Neural crest cell (in vitro differentiated cells): ENCODE results near the gene HVCN1. TPM values are rescaled to one million over a fixed set of nuclear protein-coding genes. Genes with fewer than 3 reads are reported as not detected.
"Not testable (repeated sequence)": the region's sequence is repeated elsewhere in the genome, so short reads cannot be mapped to it uniquely, and the experiment has no call there.

ENCODE experiments used
- DNase-seq: peaks from one replicate; pipeline ENCODE4 v3.0.0; 2021; ENCODE audit warnings: low read depth, mixed read lengths, low spot score
- H3K27ac Mint-ChIP-seq: one replicate; pipeline ENCODE4 v1.8.0; 2021; ENCODE audit warnings: mild to moderate bottlenecking, mixed read lengths; ENCODE audit not compliant: unreplicated experiment
- H3K27me3 Mint-ChIP-seq: 2 replicates; pipeline ENCODE4 v1.8.0; 2021; ENCODE audit warnings: low read depth, mild to moderate bottlenecking, mixed read lengths
- H3K36me3 Mint-ChIP-seq: 2 replicates; pipeline ENCODE4 v1.8.0; 2021; ENCODE audit warnings: low read depth, mild to moderate bottlenecking, mixed read lengths
- H3K4me1 Mint-ChIP-seq: 2 replicates; pipeline ENCODE4 v1.8.0; 2021; ENCODE audit warnings: mixed read lengths
- H3K4me3 Mint-ChIP-seq: one replicate; pipeline ENCODE4 v1.8.0; 2021; ENCODE audit warnings: mild to moderate bottlenecking, mixed read lengths
- H3K9me3 Mint-ChIP-seq: 2 replicates; pipeline ENCODE4 v1.8.0; 2021; ENCODE audit warnings: mixed read lengths
- total RNA-seq: library from RNA; stranded (reverse); gene quantifications from 2 replicates; pipeline ENCODE4 v1.2.1, GENCODE V29; 2021
- TF ChIP-seq, protein P1 (sequence below): fragments of 200-600 bp; sonication (generic); conservative IDR thresholded peaks from 2 replicates; pipeline ENCODE4 v1.5.0; 2021; ENCODE audit warnings: antibody characterized with exemption, mild to moderate bottlenecking

HVCN1 gene
- total RNA-seq, 1 donor from 2014 or later: 3.8 TPM

DNA sequence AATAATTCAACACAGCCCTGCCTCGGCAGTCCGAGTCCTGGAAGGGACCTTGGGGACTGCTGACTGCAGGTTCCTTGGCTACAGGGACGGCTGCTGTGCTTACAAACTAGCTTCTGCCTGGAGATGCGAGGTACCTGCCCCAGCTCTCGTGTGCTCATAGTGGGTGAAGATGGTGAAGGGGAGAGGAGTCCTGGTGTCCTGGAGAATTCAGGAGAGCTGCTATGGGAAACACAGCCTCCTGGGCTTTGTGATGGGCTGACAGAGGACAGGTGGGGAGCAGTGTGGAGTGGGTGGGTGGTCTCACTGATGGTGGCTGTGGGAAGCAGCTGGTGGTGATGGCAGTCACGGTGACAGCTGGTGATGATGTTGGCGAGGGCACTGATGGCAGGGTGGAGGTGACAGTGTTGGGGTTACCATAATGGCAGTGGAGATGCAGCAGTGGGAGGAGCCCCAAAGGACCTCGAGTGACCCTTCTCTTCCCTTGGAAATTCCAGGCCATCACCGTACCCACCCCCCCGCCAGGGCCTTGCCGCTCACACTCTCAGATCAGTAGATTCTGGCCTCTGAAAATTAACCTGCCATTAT lies 32.8 kb downstream of the HVCN1 start:
- no peak for DNase-seq
- H3K36me3 Mint-ChIP-seq: peaks cover 7% of the 10 kb centered on the region
- TF ChIP-seq, protein P1, sequence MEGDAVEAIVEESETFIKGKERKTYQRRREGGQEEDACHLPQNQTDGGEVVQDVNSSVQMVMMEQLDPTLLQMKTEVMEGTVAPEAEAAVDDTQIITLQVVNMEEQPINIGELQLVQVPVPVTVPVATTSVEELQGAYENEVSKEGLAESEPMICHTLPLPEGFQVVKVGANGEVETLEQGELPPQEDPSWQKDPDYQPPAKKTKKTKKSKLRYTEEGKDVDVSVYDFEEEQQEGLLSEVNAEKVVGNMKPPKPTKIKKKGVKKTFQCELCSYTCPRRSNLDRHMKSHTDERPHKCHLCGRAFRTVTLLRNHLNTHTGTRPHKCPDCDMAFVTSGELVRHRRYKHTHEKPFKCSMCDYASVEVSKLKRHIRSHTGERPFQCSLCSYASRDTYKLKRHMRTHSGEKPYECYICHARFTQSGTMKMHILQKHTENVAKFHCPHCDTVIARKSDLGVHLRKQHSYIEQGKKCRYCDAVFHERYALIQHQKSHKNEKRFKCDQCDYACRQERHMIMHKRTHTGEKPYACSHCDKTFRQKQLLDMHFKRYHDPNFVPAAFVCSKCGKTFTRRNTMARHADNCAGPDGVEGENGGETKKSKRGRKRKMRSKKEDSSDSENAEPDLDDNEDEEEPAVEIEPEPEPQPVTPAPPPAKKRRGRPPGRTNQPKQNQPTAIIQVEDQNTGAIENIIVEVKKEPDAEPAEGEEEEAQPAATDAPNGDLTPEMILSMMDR: no peak
- H3K4me1 Mint-ChIP-seq: peaks cover 12% of the 10 kb centered on the region
- no peak overlapping the region for H3K4me3 Mint-ChIP-seq
- H3K27me3 Mint-ChIP-seq: no peaks in the 10 kb centered on the region
- H3K9me3 Mint-ChIP-seq: no peaks in the 10 kb centered on the region
- H3K27ac Mint-ChIP-seq: peak overlapping the region; percentile 24

DNA sequence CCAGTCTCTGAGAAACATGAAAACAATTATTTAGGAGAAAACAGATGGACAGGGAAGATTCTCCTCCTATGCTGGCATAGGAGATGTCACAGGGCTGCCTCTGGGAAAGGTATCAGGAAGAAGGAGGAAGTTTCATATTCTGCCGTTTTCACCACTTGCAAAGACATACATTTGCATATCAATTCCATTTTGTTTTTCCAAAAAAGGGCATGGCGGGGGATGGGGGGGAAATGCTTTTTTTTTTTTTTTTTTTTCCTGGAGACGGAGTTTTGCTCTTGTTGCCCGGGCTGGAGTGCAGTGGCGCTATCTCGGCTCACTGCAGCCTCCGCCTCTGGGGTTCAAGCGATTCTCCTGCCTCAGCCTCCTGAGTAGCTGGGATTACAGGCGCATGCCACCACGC lies 34.7 kb downstream of the HVCN1 start:
- H3K27me3 Mint-ChIP-seq, H3K27ac Mint-ChIP-seq, DNase-seq, H3K4me3 Mint-ChIP-seq, H3K9me3 Mint-ChIP-seq: not testable (repeated sequence)
- peaks cover 12% of the 10 kb centered on the region for H3K36me3 Mint-ChIP-seq
- peaks cover 22% of the 10 kb centered on the region for H3K4me1 Mint-ChIP-seq

DNA sequence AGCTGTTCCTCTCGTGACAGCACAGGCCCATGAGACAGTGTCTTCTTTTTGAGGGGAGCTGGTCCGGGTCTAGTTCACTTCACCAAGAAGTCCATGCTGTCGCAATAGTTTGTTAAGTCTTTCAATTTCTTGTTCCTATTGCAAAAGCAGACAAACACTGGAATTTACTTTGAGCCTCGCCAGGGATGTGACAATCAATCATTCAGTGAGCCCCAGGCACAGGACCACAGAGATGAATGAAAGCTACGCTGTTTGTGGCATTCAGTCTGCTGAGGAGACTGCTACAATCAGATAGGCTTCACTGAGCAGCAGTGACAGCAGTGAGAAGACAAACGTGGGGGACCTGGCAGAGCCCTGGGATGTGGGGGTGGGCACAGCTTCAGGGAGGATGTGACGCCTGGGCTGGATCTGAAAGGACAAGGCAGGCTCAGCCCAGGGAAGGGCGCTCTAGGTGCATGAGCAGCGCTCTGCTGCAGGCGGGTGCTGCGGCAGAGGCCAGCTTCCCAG lies 39.5 kb downstream of the HVCN1 start:
- TF ChIP-seq, protein P1: no peak
- DNase-seq: no peak

DNA sequence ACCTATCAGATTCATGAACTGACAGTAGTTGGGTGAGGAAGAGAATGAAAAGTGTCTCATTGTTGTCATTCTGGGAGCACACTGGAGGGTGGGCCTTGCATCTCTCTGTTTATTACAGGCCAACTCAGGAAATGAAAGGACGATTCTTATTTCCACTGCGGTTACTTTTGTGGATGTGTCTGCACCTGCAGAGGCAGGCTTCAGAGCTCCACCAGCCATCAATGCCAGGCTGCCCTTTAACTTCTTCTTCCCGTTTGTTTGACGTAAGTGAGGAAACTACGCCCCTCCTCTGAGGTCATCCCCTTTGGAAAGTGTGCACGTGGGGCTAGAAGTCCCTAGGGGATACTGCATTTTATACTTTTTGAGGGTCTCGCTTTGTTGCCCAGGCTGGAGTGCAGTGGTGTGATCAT lies 41.3 kb downstream of the HVCN1 start:
- Mint-ChIP-seq H3K4me3 (no peak overlapping the region), H3K27ac (no peak overlapping the region)

More for the DNA sequence above, 39.5 kb downstream of the HVCN1 start:
- H3K27me3 Mint-ChIP-seq: no peaks in the 10 kb centered on the region
- H3K4me1 Mint-ChIP-seq: peaks cover 26% of the 10 kb centered on the region
- H3K27ac Mint-ChIP-seq: peak overlapping the region; percentile 23
- H3K9me3 Mint-ChIP-seq: no peaks in the 10 kb centered on the region
- H3K4me3 Mint-ChIP-seq: no peak overlapping the region
- peaks cover 9% of the 10 kb centered on the region for H3K36me3 Mint-ChIP-seq

DNA sequence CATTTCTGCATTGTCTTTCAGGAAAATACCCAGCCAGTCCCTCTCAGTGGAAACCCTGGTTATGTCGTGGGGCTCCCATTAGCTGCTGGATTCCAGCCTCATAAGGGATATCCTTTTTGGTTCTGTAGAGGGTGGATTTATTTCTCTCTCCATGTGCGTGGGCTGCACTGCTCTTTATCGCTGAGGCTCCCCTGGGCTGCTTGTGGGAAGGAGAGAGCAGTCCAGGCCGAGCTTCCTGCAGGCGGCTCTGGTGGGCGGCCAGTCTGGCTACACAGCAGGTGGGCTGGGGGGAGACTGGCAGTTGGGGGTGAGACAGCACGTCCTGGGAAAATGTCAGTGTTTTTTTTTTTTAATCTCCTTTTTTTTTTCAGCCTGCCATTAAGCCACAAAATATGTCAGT lies 47.4 kb downstream of the HVCN1 start:
- H3K36me3 Mint-ChIP-seq: peaks cover 3% of the 10 kb centered on the region
- no peaks in the 10 kb centered on the region for H3K9me3 Mint-ChIP-seq
- peaks cover 42% of the 10 kb centered on the region for H3K4me1 Mint-ChIP-seq
- H3K27me3 Mint-ChIP-seq: no peaks in the 10 kb centered on the region
- peak overlapping the region; percentile 8 for H3K27ac Mint-ChIP-seq
- TF ChIP-seq, protein P1: no peak
- DNase-seq: no peak
- no peak overlapping the region for H3K4me3 Mint-ChIP-seq

More for the DNA sequence above, 41.3 kb downstream of the HVCN1 start:
- H3K36me3 Mint-ChIP-seq: peaks cover 9% of the 10 kb centered on the region
- H3K4me1 Mint-ChIP-seq: peaks cover 19% of the 10 kb centered on the region
- DNase-seq: no peak
- H3K9me3 Mint-ChIP-seq: no peaks in the 10 kb centered on the region
- TF ChIP-seq, protein P1: no peak
- H3K27me3 Mint-ChIP-seq: no peaks in the 10 kb centered on the region

DNA sequence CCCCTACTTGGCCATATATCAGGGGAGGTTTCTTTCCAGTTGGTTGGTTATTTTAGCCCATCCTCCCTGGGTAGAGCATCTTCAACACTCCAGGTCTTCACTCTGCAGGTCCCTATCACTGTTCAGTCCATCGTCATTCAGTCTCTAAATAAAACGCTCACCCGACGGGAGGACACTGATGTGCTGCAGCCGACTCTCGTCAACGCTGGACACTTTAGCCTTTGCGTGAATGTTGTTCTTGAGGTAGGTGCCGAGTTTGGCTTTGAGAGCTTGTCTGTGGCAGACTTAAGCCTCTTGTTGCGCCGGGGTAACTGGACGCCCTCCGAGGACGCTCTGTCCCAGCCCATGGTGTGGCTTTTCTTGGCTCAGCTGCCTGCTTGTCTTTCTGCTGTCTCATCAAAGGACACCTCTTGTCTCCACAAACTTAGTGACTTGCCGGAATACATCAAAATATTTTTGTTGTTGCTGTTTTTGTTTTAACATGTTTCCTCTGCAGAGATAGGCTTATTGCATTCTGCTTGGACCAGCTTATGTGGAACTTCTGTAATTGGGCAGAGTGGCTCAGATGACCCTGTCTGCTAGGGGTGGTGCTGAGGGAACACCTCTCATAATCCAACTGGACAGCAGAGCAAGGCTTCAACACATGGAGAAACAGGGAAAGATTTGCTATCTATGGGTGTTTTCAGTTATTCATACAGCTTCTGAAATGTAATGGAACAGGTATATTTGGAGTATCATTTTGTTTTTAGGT lies 48.5 kb downstream of the HVCN1 start:
- TF ChIP-seq, protein P1: no peak
- Mint-ChIP-seq H3K9me3 (no peaks in the 10 kb centered on the region), H3K4me3 (no peak overlapping the region), H3K27ac (peak overlapping the region; percentile 21), H3K4me1 (peaks cover 42% of the 10 kb centered on the region), H3K27me3 (no peaks in the 10 kb centered on the region), H3K36me3 (peaks cover 6% of the 10 kb centered on the region)
- DNase-seq: no peak
